NCI-H446 treated with DMSO at 0.1 percent for 48 hours (cell line): ENCODE results near the gene RIPOR3.

ENCODE experiments used
- DNase-seq: peaks from one replicate; lab custom pipeline; 2025; lab: John Stamatoyannopoulos, UW

RIPOR3 gene, protein sequence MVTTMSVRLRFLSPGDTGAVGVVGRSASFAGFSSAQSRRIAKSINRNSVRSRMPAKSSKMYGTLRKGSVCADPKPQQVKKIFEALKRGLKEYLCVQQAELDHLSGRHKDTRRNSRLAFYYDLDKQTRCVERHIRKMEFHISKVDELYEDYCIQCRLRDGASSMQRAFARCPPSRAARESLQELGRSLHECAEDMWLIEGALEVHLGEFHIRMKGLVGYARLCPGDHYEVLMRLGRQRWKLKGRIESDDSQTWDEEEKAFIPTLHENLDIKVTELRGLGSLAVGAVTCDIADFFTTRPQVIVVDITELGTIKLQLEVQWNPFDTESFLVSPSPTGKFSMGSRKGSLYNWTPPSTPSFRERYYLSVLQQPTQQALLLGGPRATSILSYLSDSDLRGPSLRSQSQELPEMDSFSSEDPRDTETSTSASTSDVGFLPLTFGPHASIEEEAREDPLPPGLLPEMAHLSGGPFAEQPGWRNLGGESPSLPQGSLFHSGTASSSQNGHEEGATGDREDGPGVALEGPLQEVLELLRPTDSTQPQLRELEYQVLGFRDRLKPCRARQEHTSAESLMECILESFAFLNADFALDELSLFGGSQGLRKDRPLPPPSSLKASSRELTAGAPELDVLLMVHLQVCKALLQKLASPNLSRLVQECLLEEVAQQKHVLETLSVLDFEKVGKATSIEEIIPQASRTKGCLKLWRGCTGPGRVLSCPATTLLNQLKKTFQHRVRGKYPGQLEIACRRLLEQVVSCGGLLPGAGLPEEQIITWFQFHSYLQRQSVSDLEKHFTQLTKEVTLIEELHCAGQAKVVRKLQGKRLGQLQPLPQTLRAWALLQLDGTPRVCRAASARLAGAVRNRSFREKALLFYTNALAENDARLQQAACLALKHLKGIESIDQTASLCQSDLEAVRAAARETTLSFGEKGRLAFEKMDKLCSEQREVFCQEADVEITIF

DNA sequence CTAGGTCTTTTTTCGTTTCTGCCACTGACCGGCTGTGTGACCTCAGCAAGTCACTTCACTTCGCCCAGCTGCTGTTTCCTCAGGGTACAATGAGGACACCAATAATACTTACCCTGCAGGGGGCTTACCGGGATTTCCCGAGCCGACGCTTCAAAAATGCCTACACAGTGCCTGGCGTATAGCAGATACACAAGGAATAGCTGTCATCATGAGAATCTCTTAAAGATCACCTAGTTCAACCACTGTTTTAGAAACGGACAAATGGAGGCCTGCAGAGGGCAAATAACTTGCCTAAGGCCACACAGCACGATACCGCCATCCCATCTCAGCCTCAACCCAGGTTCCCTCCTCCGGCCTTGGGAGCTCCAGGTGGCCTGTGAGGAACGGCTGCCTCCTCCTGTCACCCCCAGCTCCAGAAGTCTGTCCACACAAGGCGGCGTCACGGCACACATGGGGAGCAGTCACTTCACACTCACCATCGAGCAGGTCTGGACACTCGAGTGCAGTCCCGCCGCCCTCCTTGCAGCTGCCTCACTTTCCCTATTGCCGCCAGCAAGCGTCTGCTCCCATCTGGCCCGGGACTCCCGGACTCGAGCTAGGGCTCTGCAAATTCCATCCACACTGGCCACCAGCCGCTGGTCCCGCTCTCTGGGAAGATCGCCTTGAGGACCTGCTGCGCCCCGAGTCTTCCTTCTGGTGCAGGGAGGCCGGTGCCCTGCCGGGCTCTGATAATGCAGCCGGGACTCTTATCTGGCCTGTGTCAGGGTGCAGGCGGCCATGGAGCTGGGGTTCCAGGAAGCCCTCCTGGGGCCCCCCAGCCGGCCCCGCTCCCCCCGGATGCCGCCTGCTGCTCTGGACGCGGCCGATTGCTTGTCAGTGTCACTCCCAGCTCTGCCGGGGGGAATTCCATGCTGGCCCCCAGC, at the start of gene RIPOR3:
Gene RIPOR3, minus strand, starts transcription at position 893 of the 923 bp plus-strand sequence. Its CDS starts 414 bp downstream, at position 479.
- DNase-seq, result no peak

DNA sequence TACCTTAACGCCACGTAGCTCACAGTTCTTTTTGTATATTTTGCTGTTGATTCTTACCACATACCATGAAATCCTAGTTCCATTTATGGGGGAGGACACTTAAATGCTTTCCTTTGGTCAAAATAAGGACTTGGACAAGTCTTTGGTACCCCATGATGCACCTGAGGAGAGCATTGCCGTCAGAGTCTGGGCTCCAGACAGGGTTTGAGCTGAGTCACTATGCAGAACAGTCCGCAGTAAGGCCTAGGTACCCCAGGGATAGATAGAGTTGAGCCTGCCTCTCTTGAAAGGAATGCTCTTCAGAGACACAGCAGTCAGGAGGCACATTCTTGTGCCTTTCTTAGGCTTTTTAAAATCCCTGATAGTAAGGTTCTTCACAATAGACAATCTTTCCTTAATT, 46.0 kb upstream of the RIPOR3 start:
- DNase-seq, result no peak

DNA sequence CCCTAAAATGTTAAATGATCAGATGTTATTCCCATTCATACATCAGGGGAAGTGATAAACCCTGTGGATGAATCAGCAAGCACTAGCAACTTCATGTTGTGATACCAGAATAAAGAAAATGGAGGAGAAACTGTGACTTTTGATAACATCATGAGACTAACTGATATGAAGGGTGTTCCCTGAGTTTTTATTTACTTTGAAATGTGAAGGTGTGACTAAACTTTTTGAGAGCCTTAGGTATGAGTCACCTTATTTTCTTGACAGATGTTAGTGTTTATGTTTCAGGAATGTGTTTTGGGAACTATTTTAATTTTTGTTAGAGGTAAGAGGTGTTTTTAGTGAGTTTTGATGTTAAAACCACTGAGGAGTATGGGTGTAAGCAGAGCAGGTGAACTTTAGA, 44.5 kb upstream of the RIPOR3 start:
- no peak for DNase-seq

DNA sequence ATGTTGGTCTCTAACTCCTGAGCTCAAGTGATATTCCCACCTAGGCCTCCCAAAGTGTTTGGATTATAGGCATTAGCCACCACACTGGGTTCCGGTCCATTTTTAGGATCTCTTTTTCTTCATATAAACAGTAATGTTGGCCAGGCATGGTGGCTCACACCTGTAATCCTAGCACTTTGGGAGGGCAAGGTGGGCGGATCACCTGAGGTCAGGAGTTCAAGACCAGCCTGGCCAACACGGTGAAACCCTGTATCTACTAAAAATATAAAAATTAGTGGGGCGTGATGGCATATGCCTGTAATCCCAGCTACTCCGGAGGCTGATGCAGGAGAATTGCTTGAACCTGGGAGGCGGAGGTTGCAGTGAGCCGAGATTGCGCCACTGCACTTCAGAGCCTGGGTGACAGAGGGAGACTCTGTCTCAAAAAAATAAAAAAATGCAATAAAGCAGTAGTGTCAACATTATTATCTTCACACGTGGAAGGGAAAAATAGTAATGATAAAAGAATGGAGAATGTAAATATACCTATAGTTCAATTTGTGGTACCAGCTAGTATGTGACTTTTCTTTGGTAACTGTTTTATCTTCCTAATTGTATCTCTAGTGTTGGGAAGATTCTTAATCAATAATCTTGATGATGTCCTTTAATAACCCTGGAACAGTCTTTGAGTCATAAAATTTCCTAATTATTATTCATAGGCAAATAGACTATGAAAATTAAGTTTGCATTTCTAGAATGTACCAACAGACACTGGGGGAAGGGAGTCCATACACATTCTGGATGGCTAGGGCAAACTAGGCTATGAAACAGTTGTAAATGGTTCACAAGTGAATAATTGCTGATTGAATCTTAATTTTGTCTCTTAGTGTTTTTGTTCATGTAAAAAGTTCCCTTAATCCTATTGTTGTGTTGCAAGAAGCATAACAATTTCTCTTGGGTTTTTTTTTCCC, 43.7 kb upstream of the RIPOR3 start:
- DNase-seq, result no peak

DNA sequence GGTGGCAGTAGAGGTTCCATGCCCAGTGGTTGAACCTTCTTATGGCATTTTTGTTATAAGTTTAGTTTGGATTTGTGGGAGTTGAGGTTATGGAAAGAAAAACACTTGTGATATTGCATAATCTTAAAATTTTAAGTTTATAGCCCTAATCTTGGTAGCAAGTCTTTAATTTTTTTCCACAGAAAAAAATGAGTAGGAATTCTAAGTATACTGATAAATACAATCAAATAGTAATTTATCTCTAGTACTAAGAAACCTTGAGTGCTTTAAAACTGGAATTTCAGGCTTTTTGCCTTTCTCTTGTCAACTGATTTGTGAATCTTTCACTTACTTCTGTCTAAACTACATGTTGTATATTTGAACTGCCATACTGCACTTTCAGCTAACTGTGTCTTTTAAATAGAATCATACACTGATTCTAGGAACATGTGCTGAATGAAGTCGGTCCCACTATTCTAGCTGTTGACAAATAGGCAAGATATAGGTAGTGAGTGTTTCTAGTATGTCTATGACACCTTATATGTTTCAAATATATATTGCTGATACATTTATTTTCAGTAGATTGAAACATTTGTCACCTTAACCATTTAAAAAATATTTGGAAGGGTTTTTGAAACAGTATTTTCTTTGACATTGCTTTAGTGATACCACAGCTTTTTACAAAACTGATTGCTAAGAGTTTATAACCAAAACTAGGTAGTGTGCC, 42.5 kb upstream of the RIPOR3 start:
- no peak for DNase-seq

DNA sequence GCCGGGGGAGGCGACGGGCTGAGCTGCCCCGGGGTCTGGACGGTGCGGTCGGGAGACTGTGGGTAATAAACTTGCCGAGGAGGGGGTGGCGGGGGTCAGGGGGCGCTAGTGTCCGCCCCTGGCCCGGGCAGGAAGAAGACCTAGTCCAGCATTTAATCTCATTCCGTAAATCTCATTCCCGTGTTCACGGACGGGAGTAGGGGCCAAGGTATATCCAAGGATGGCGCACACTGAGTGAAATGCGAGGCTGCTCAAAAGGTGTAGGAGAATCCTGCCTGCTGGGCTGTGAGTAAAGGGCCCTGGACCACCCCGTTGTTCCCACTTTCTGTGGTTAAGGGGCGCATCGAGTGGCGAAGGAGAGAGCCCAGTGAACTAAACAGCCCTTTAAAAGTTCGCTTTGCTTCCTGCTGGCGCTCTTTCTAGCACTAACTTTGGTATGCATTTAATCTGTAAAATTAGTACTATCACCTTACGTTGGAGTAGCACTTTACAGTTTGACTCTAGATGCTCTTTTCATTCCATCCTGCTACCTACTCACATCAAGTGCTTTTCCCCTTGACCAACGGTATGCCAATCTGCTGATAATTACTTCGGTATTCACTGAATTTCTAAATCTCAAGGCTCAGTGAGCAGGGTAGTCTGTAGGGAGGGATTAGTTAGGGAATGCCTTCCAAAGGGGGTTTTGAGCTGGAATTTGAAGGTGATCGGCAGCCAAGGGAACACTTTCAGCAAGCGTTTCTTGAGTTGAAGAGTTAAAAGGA, 40.8 kb upstream of the RIPOR3 start:
- DNase-seq, result no peak

DNA sequence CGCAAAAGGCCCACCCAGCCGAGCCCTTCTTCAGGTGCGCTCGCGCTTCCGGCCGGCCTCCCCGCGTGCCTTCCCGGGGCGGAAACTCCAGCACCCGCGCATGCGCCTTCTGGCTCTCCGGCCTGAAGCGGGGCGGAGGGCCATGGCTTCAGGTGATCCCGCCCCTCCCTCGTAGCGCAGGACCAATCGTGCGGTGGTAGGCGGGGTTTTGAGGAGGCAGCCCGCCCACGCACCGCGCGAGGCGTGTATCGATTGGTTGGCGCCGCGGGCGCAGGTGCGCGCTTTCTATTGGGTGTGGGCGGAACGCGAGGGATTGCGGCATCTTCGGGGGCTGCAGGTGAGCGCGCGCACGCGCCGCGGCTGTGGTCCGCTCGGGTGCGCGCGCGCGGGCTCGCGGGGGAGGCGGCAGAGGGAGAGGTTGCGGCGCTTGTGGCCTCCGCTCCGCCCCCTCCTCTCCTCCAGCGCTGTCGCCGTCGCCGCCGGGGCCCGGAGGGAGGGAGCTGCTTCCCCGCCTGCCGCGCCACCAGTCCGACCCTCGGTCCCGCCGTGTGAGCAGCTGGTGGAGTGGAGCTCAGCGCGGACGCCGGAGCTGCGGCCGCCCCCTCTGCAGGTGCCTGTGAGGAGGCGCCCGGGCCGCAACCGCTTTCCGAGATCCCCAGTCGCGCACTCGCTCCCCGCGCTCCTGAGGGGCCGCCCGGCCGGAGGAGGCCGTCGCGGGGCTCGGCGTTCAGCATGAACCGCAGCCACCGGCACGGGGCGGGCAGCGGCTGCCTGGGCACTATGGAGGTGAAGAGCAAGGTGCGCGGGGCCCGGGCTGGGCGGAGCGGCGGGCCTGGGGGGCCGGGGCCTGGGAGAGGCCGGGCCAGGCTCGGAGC, 40.0 kb upstream of the RIPOR3 start, which contains the start of gene PARD6B:
Gene PARD6B, plus strand, starts transcription at position 526 of the 875 bp plus-strand sequence. Its CDS starts 207 bp downstream, at position 733.
- DNase-seq, result peak; percentile 95

DNA sequence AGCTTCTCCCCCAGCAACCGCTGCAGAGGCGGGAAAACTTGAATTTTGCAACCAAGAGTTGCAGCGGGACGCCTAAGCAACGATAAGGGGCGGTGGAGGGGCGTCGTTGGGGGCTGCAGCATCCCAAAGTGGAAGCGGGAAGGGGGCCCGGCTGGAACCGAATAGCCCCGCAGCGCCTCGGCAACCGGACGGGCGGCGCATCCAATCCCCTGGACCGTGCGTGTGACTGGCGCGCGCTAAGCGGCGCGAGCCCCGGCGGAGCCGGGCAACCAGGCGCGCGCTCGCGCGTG, 39.4 kb upstream of the RIPOR3 start:
- no peak for DNase-seq

DNA sequence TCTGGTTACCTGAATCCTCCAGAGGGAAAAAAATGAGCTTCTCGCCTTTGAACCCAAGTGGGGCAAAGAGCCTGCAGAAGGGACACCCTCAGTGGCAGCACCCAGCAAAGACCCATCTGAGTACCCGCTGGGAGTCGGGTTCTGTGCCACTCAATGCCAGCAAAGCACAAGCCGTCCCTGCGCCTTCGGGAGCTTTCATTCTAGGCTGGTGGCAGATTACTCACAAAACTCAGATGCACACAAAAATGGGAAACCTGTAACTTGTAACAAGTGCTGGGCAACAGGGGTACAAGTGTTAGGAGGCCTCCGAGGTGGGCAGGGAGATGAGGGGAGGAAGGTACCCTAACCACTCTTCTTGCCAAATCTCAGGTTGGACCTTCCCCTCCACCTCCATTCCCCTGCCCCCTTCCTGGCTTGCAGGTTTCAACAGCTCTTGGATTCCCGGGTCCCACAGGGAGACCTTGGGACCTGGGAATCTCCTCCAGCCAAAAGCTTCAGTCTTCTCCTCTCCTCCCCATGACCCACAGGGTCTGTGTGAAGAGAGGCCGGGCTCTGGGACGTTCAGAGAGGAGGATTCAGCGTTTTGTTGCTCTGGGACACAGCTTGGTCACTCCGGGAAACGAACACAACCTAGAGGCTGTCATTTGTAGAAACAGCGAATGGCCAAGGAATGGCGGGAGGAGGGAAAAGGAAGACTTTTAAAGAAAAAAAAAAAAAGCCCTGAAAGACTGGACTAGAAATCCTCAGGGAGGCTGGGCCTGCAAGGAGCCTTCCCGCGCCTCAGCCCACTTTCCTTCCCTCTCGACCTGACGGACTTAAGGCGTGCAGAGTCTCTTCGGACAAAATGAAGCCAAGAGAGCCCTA, 38.8 kb upstream of the RIPOR3 start:
- DNase-seq, result no peak

DNA sequence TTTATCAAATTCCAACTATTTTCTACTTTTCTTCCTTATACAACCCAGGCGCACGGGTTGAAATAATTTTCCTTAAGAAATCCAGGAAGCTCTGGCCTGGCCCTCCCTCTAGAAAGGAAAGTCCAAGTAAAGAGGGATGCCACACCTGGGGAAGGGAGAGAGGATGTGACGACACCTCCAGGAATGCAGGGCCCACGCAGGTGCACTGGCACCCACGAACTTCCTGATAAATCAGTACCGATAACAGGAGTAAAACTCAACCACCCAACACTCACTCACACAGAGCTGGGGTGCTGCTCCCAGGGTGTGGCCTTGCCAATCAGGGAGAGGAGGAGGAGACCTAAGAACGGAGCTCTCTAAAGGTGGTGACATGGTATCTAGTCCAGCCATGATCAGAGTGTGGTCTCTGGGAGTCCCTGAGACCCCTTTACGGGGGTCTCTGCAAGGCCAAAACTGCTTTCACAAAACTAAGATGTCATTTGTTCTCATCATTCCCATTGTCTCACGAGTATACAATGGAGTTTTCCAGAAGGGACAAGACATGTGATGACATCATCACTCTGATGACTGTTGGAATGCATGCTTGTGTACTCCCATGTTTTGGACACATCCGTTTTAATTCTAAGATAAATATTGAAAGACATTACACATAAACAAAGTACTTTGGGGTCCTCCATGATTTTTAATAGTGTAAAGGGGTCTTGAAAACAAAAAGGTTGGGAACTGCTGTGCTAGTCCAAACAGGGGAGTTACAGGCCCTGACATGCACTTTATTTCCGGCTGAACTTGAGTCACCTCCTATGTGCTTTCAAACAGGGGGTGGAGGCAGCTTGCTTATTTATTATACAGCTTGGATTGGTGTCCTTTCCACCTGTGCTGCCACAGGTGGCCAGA, 37.9 kb upstream of the RIPOR3 start:
- no peak for DNase-seq

DNA sequence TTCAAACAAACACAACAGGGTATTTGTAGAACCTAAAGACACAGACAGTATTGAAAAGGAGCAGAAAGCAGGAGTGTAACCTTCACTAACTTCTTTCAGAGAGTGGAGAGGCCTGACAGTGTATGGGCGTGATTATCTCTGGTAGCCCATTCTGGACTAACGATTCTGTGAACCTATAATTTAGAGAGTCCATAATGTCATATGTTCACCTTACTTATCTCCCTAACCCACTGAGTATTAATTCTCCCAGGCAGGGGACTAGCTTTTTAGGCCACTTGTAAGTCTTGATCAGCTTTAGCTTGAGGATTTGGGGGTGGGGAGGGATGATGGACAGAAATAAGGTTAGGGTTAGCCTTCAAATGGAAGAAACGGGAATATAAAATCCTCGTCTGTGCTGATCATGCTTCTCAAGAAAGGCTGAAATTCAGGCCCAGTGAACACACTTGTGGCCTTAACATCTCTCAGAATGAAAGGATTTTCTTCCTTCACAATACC, 37.2 kb upstream of the RIPOR3 start:
- DNase-seq, result no peak

DNA sequence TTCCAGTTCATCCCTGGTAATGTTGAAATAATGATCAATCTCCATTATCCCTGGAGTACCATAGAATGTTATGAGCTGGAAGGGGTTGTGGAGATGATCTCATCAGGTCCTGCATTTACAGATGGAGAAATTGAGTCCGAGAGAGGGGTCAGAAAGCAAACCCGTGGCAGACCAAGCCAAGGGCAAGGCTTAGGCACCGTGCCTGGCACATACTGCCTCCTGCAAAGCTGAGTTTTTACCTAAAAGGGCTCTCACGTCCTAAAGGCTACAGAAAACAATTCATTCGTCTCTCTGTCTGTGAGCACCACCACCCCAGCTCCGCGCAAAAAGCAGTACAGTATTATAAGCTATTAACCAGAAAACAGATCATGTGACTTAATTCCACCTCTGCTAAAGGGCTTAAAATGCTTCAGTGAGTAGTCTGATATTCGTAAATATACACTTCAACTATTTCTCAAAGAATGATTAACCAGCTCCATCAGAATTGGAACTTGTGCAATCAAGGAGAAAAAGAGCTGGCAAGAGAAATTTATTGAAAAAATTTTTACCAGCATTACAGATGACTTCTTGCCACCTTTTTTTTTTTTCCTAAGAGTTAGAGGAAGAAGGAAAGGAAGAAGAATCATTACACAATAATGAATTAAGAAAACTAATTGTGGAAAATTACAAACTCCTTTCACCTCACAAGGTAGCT, 36.6 kb upstream of the RIPOR3 start:
- DNase-seq, result no peak

DNA sequence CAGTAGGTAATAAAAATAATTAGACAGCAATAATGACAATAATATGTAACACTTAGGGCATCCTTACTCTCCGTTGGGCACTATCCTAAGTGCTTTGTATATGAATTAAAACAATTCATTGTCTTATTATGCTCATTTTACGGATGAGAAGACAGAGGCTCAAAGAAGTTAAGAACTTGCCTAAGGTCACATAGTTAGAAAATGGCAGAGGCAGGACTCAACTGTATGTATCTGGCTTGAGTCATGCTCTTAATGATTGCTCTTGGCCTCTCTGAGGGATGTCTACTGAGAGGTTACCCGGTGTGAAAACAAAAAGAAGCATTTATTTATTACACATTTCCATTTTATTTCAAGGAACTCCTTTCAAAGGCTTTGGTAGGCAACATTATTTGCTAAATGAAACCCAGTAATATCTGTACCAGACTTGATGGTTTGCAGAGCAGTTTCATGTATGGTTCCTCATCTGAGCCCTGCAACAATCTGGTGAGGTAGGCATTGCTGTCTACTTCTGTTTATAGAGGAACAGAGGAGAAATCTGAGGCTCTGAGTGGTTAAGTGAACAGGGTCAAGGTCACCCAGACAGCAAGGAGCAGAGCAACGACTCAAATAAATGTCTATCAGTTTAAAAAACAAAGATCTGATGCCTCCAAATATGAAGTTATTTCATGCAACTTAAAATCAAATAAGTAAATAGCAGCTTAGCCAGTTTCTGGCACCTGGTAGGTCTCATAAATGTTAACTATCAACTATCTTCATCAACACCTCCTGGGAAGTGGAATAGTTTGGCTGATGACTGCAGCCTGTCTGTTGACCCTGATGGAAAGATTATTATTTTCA, 35.8 kb upstream of the RIPOR3 start:
- DNase-seq, result no peak

DNA sequence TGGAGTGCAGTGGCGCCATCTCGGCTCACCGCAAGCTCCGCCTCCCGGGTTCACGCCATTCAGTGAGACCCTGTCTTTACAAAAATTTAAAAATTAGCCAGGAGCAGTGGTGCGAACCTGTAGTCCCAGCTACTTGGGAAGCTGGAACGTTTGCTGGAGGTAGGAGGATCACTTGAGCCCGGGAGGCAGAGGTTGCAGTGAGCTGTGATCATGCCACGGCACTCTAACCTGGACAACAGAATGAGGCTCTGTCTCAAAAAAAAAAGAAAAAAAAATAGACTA, 34.3 kb upstream of the RIPOR3 start:
- no peak for DNase-seq
